KMS-11 (cell line): ENCODE results near the gene PPP1R12B.

Source experiments
- H2AFZ ChIP-seq: fragments of 200-600 bp; sonication (generic); 2 replicates; pipeline ENCODE4 v1.6.1; 2016; ENCODE audit warnings: antibody characterized with exemption, mixed run types, low read depth
- H3K27ac ChIP-seq: fragments of 200-600 bp; sonication (generic); 2 replicates; pipeline ENCODE4 v1.6.1; 2016; ENCODE audit warnings: mild to moderate bottlenecking, mixed run types
- H3K27me3 ChIP-seq: fragments of 200-600 bp; sonication (generic); 2 replicates; pipeline ENCODE4 v1.6.1; 2017; ENCODE audit warnings: mild to moderate bottlenecking, low read depth, mixed run types, moderate library complexity; ENCODE audit not compliant: insufficient read depth
- H3K36me3 ChIP-seq: fragments of 200-600 bp; sonication (generic); 2 replicates; pipeline ENCODE4 v1.6.1; 2017; ENCODE audit warnings: mild to moderate bottlenecking, mixed run types; ENCODE audit not compliant: insufficient read depth
- H3K4me1 ChIP-seq: fragments of 200-600 bp; sonication (generic); 2 replicates; pipeline ENCODE4 v1.6.1; 2016; ENCODE audit warnings: mild to moderate bottlenecking, low read depth, mixed run types; ENCODE audit not compliant: poor library complexity, severe bottlenecking
- H3K4me2 ChIP-seq: fragments of 200-600 bp; sonication (generic); 2 replicates; pipeline ENCODE4 v1.7.0; 2016; ENCODE audit warnings: mild to moderate bottlenecking, mixed run types
- H3K4me3 ChIP-seq: fragments of 200-600 bp; sonication (generic); IDR thresholded peaks from 2 replicates; pipeline ENCODE4 v1.6.1; 2017; ENCODE audit warnings: low read depth, low read length, mixed read lengths; ENCODE audit not compliant: insufficient read depth
- H3K79me2 ChIP-seq: fragments of 200-600 bp; sonication (generic); 2 replicates; pipeline ENCODE4 v1.6.1; 2016; ENCODE audit warnings: low read depth, mixed run types; ENCODE audit not compliant: insufficient read depth
- H3K9ac ChIP-seq: fragments of 200-600 bp; sonication (generic); 2 replicates; pipeline ENCODE4 v1.6.1; 2016; ENCODE audit warnings: mild to moderate bottlenecking, mixed run types
- H4K20me1 ChIP-seq: fragments of 200-600 bp; sonication (generic); 2 replicates; pipeline ENCODE4 v1.6.1; 2016; ENCODE audit warnings: mild to moderate bottlenecking, mixed run types; ENCODE audit not compliant: insufficient read depth
- CTCF ChIP-seq: fragments of 200-600 bp; sonication (generic); conservative IDR thresholded peaks from 2 replicates; pipeline ENCODE4 v1.6.1; 2017; ENCODE audit warnings: low read depth, mild to moderate bottlenecking, antibody characterized with exemption, low read length, moderate library complexity, mixed read lengths

Gene PPP1R12B

GRCh38 chr1:202315576-202316168 lies 32.8 kb upstream of the PPP1R12B start:
- Histone ChIP-seq H2AFZ (no peak overlapping the region), H4K20me1 (no peaks in the 10 kb centered on the region), H3K4me2 (no peak overlapping the region), H3K27me3 (no peaks in the 10 kb centered on the region), H3K27ac (no peak overlapping the region), H3K79me2 (no peaks in the 10 kb centered on the region), H3K4me1 (no peaks in the 10 kb centered on the region), H3K36me3 (no peaks in the 10 kb centered on the region), H3K9ac (no peak overlapping the region), H3K4me3 (no peak overlapping the region)
- TF ChIP-seq CTCF, result peak; percentile 99

- Histone ChIP-seq H3K27me3 (no peaks in the 10 kb centered on the region), H2AFZ (no peak overlapping the region), H3K9ac (no peak overlapping the region), H3K4me1 (no peaks in the 10 kb centered on the region), H3K4me3 (no peak overlapping the region), H3K36me3 (no peaks in the 10 kb centered on the region), H3K79me2 (no peaks in the 10 kb centered on the region), H3K4me2 (no peak overlapping the region), H3K27ac (no peak overlapping the region), H4K20me1 (no peaks in the 10 kb centered on the region)
- no peak for TF ChIP-seq CTCF
These were observed 32.3 kb upstream of the PPP1R12B start for GRCh38 chr1:202316186-202316585.

GRCh38 chr1:202317941-202318925 lies 30.3 kb upstream of the PPP1R12B start:
- Histone ChIP-seq H3K79me2 (no peaks in the 10 kb centered on the region), H3K27ac (no peak overlapping the region), H3K4me2 (no peak overlapping the region), H2AFZ (no peak overlapping the region), H3K27me3 (no peaks in the 10 kb centered on the region), H4K20me1 (no peaks in the 10 kb centered on the region), H3K4me3 (no peak overlapping the region), H3K4me1 (no peaks in the 10 kb centered on the region), H3K9ac (no peak overlapping the region), H3K36me3 (no peaks in the 10 kb centered on the region)
- TF ChIP-seq CTCF, result no peak

- Histone ChIP-seq H3K4me3 (no peak overlapping the region), H3K27me3 (no peaks in the 10 kb centered on the region), H3K9ac (no peak overlapping the region), H3K27ac (no peak overlapping the region), H3K79me2 (no peaks in the 10 kb centered on the region), H3K4me2 (no peak overlapping the region), H2AFZ (no peak overlapping the region), H3K36me3 (no peaks in the 10 kb centered on the region), H3K4me1 (no peaks in the 10 kb centered on the region), H4K20me1 (no peaks in the 10 kb centered on the region)
- no peak for TF ChIP-seq CTCF
These were observed 29.0 kb upstream of the PPP1R12B start for GRCh38 chr1:202319381-202320080.
